ENCODE measurements around the gene DEF6.
A peak's percentile ranks its signal among the peaks of the same experiment; 100 is the strongest.

DEF6 gene

GRCh38 chr6:35360349-35361138 lies 62.9 kb downstream of the DEF6 start:
- DNase-seq: peak; percentile 19
- in situ Hi-C loops (cut with HindIII; ENCODE audit: low pct_ligation_motif_present, low pct_unique_long_range_greater_than_20kb, low sequenced_read_pairs): no loop called here

DNA sequence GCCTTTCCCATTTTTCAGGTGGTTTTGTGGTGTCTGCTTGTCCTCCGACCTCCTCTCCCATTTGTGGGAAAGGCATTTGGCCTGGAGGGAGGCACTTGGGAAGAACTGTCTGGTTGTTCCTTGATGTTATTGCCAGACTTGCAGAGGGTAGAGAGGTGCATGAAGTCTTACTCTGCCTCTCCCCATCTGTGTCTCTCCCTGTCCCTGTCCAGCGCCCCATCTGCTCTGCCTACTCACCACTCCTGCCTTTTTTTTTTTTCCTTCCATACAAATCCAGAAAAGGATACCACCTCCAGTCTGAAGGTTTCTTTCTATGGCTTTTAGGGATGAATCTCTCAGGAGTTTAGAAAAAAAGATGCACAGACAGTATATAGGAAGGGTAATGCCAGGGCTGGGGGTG lies 64.6 kb downstream of the DEF6 start:
- in situ Hi-C loops (cut with HindIII; ENCODE audit: low pct_ligation_motif_present, low pct_unique_long_range_greater_than_20kb, low sequenced_read_pairs): no loop called here
- no peak for DNase-seq

DNA sequence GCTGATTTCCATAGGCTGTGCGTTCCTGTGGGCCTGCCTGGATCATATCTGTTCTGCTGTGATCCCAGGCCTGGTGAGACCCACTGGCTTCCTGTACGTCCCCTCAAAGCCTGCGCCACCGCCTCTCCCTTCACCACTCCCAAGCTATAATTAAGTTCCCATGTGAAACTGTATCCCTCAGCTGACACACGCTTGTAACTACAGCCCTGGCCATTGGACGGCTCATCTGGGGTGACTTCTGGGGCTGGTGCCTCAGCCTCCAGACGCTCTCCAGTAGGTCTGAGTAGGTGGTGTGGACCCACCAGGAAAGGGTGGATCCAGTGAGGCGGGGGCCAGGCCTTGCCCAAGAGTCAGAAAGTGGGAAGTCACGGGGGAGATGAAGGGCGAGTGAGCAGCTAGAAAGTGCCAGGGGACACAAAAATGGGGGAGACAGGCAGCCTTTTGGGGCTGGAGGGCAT lies 65.7 kb downstream of the DEF6 start:
- DNase-seq: no peak
- in situ Hi-C loops (cut with HindIII; ENCODE audit: low pct_ligation_motif_present, low pct_unique_long_range_greater_than_20kb, low sequenced_read_pairs): no loop called here

DNA sequence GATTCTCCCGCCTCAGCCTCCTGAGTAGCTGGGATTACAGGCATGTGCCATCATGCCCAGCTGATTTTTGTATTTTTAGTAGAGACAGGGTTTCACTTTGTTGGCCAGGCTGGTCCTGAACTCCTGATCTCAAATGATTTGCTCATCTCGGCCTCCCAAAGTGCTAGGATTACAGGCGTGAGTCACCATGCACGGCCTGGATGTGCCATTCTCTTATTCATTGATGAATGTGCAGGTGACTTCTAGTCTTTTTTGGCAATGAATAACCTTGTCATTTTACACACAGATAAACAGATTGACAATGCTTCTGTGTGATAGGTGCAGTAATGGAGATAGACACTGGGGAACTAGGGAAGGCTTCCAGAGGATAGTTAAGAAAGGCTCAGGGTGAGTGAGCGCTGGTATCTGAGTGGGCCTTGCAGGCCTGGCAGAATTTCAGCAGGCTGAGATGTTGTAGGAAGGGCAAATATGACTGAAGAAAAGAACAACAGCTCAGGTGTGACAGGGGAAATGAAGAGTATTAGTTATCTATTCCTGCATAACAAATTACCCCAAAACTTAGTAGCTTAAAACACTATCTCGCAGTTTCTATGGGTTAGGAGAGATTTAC lies 68.1 kb downstream of the DEF6 start:
- DNase-seq: no peak
- in situ Hi-C loops (cut with HindIII; ENCODE audit: low pct_ligation_motif_present, low pct_unique_long_range_greater_than_20kb, low sequenced_read_pairs): no loop called here

DNA sequence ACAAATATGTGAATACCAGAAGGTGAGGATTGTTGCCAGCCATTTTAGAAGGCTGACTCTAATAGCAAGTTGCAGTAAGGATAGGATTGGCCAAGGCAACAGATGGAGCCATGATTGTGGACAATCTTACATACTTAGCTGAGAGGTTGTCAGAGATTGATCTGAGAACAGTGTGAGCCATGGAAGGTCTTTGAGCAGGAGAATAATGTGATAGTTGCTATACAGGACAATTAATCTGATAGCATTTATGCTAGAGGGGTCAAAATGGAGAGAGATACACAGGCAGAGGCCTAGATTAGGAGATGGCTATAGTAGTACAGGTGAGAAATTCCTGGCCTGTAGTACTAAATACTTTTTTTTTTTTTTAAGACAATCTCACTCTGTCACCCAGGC lies 68.6 kb downstream of the DEF6 start:
- DNase-seq: no peak
- in situ Hi-C loops (cut with HindIII; ENCODE audit: low pct_ligation_motif_present, low pct_unique_long_range_greater_than_20kb, low sequenced_read_pairs): no loop called here

- in situ Hi-C loops (cut with HindIII; ENCODE audit: low pct_ligation_motif_present, low pct_unique_long_range_greater_than_20kb, low sequenced_read_pairs): no loop called here
Measured at GRCh38 chr6:35367646-35368037, 70.0 kb downstream of the DEF6 start.

DNA sequence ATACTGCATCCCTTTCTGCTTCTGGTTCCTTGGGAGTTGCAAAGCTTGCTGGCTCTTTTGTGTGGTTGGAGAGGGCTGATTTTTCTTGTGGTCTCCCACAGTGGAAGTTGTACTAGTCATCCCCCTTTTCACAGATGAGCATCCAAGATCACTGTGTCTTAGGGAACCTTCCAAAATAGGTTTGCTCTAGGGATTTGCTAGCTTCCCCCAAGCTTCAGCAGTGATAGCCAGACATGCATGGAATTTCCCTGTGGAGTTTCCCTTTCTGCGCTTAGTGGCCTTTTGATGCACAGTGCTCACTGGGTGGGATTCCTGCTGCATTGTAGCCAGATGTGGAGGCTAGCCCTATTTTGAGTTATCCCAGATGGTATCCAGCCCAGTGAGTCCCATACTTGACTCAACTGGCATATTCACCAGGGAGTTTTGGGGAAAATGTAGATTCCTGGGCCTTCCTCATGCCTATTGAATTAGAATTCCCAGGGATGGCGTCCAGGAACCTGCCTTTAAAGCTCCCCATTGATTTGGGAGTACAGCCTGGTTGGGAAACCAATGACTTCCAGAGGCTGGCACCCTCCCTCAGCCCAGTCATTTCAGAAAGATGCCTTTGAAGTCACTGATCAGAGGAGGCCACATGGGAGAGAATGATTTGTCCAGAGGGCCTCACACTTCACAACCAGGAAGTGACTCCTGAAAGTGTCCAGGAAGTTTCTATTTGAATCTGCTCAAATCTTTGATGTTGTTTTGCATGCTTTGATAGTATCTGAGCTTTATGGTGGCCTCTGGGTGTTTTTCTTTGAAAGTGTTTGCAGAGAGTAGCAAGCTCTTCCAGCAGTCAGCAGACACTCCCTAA lies 70.6 kb downstream of the DEF6 start:
- in situ Hi-C loops (cut with HindIII; ENCODE audit: low pct_ligation_motif_present, low pct_unique_long_range_greater_than_20kb, low sequenced_read_pairs): no loop called here
- no peak for DNase-seq

More at GRCh38 chr6:35367646-35368037, 70.0 kb downstream of the DEF6 start:
- no peak for DNase-seq

- peak; percentile 69 for DNase-seq
- in situ Hi-C loops (cut with HindIII; ENCODE audit: low pct_ligation_motif_present, low pct_unique_long_range_greater_than_20kb, low sequenced_read_pairs): no loop called here
Measured at GRCh38 chr6:35370124-35370741, 72.6 kb downstream of the DEF6 start.

GRCh38 chr6:35370785-35371493 lies 73.3 kb downstream of the DEF6 start:
- DNase-seq: no peak
- in situ Hi-C loops (cut with HindIII; ENCODE audit: low pct_ligation_motif_present, low pct_unique_long_range_greater_than_20kb, low sequenced_read_pairs): no loop called here
